ENCODE results near the gene SLC25A10.

- no peak for TF ChIP-seq CTCF (IDR thresholded peaks at IDR 0.05)
- TF ChIP-seq POLR2A (IDR thresholded peaks at IDR 0.05) = no peak
Observed at GRCh38 chr17:81717049-81717765, 5.1 kb downstream of the SLC25A10 start.
